GM12878 (cell line): Measurements from ENCODE around the gene KIAA1671.

Experiments
- BHLHE40 ChIP-seq, 2 experiments: fragments of 450-650 bp in 1 of 2; IDR thresholded peaks; 2 replicates each; pipeline ENCODE4 v1.6.1; 2011 to 2017; ENCODE audit warnings: low read depth in 2 of 2, borderline replicate concordance in 1 of 2, improper control_type of control experiment in 1 of 2, low read length in 1 of 2, mild to moderate bottlenecking in 1 of 2
- CEBPZ ChIP-seq: fragments of 150-350 bp; IDR thresholded peaks from 2 replicates; pipeline ENCODE4 v1.6.1; 2016; ENCODE audit warnings: low read depth, low read length
- CTCF ChIP-seq, 3 experiments: IDR thresholded peaks in 2 of 3; conservative IDR thresholded peaks in 1 of 3; 2 replicates each; pipeline ENCODE4 v1.5.1; 2011; ENCODE audit warnings: low read depth in 3 of 3, low read length in 3 of 3, mild to moderate bottlenecking in 3 of 3, control low read depth in 2 of 3, moderate library complexity in 2 of 3, inconsistent platforms in 1 of 3, mixed read lengths in 1 of 3; ENCODE audit not compliant: control insufficient read depth in 2 of 3, insufficient read depth in 1 of 3; ENCODE audit errors: extremely low read depth in 1 of 3
- EZH2 ChIP-seq: IDR thresholded peaks from 2 replicates; pipeline ENCODE4 v1.6.1; 2012; ENCODE audit warnings: low read depth, mild to moderate bottlenecking, control low read depth, inconsistent platforms, low read length, borderline replicate concordance; ENCODE audit not compliant: control insufficient read depth
- GATAD2B ChIP-seq: fragments of 450-650 bp; conservative IDR thresholded peaks from 2 replicates; pipeline ENCODE4 v1.6.1; 2017; ENCODE audit warnings: low read depth, mild to moderate bottlenecking, moderate library complexity
- MAX ChIP-seq: IDR thresholded peaks from 2 replicates; pipeline ENCODE4 v1.6.1; 2012; ENCODE audit warnings: low read depth, low read length, improper control_type of control experiment
- NR2C2 ChIP-seq: IDR thresholded peaks from 2 replicates; pipeline ENCODE4 v1.6.1; 2011; ENCODE audit warnings: borderline replicate concordance, low read depth; ENCODE audit not compliant: control insufficient read depth, insufficient read length
- POLR2A ChIP-seq: IDR thresholded peaks from 2 replicates; pipeline ENCODE4 v1.6.1; 2011; ENCODE audit warnings: low read depth, mild to moderate bottlenecking, low read length
- RCOR1 ChIP-seq: conservative IDR thresholded peaks from 2 replicates; pipeline ENCODE4 v1.6.1; 2012; ENCODE audit warnings: low read depth, low read length, improper control_type of control experiment
- SREBF2 ChIP-seq: IDR thresholded peaks from 2 replicates; pipeline ENCODE4 v1.6.1; 2012; ENCODE audit warnings: mild to moderate bottlenecking, low read length
- STAT1 ChIP-seq: fragments of 450-650 bp; conservative IDR thresholded peaks from 2 replicates; pipeline ENCODE4 v1.6.1; 2014; ENCODE audit warnings: antibody characterized with exemption, mild to moderate bottlenecking
- TCF12 ChIP-seq: IDR thresholded peaks from 2 replicates; pipeline ENCODE4 v1.6.1; 2011; ENCODE audit warnings: low read depth, mild to moderate bottlenecking, low read length
- ZBTB33 ChIP-seq: fragments of 450-650 bp; IDR thresholded peaks from 2 replicates; pipeline ENCODE4 v1.6.1; 2017; ENCODE audit warnings: mild to moderate bottlenecking

GRCh38 chr22:25223269-25223850 lies 270.8 kb downstream of the KIAA1671 start:
- TF ChIP-seq POLR2A (no peak), STAT1 (no peak), CEBPZ (no peak), CTCF (IDR thresholded peaks at IDR 0.05 in 2 of 3, conservative IDR thresholded peaks at IDR 0.05 in 1 of 3; ENCODE audit: control insufficient read depth in 2 of 3, extremely low read depth in 1 of 3, insufficient read depth in 1 of 3, low read depth in 3 of 3, low read length in 3 of 3) (no peak), MAX (no peak), EZH2 (no peak), RCOR1 (no peak), NR2C2 (no peak), GATAD2B (no peak), TCF12 (no peak), BHLHE40 (IDR thresholded peaks at IDR 0.05; ENCODE audit: borderline replicate concordance in 1 of 2, low read depth in 2 of 2, low read length in 1 of 2) (no peak), ZBTB33 (no peak), SREBF2 (no peak)
